H1 (cell line): ENCODE measurements around the gene HOMER2. TPM values are rescaled to one million over a fixed set of nuclear protein-coding genes. Genes with fewer than 3 reads are reported as not detected.
A peak's percentile ranks its signal among the peaks of the same experiment; 100 is the strongest.

ENCODE experiments used
- CTCF ChIA-PET: fragments of 300-600 bp; sonication (Branson Sonifier 250); formaldehyde crosslinking; loops from one replicate; lab custom pipeline; 2021; ENCODE audit not compliant: partially characterized antibody; lab: Charles Lee
- POLR2A ChIA-PET: fragments of 300-600 bp; sonication (Branson Sonifier 250); formaldehyde crosslinking; loops from one replicate; lab custom pipeline; 2021; ENCODE audit warnings: inconsistent platforms; ENCODE audit not compliant: partially characterized antibody; lab: Charles Lee
- DNase-seq, 2 experiments: peaks; one replicate each; pipeline versions ENCODE4 v3.0.0 to v3.0.0-alpha.2; 2010 to 2022; ENCODE audit warnings: low spot score in 2 of 2, low read depth in 1 of 2, mixed read lengths in 1 of 2
- FAIRE-seq: peaks from 2 replicates; lab custom pipeline; 2011; peaks lifted over from hg19 to GRCh38; lab: Jason Lieb, UNC
- H2AFZ ChIP-seq: 2 replicates; pipeline ENCODE4 v1.8.1; 2012; ENCODE audit warnings: low read length, inconsistent platforms
- H2AK5ac ChIP-seq: 2 replicates; pipeline ENCODE4 v1.6.1; 2013; ENCODE audit warnings: low read depth, low read length
- H2BK120ac ChIP-seq: replicated peaks from 2 replicates; pipeline ENCODE3; 2013; ENCODE audit warnings: low read depth, low read length, inconsistent platforms
- H2BK12ac ChIP-seq: 2 replicates; pipeline ENCODE4 v1.6.1; 2013; ENCODE audit warnings: low read depth, low read length
- H2BK15ac ChIP-seq: 2 replicates; pipeline ENCODE4 v1.6.1; 2013; ENCODE audit warnings: low read length
- H2BK20ac ChIP-seq: 2 replicates; pipeline ENCODE4 v1.6.1; 2013; ENCODE audit warnings: low read length
- H2BK5ac ChIP-seq: 2 replicates; pipeline ENCODE4 v1.6.1; 2013; ENCODE audit warnings: low read depth, low read length
- H3K14ac ChIP-seq: 2 replicates; pipeline ENCODE4 v1.6.1; 2013; ENCODE audit warnings: inconsistent platforms; ENCODE audit not compliant: insufficient read length
- H3K18ac ChIP-seq: 2 replicates; pipeline ENCODE4 v1.6.1; 2013; ENCODE audit warnings: low read length; ENCODE audit errors: extremely low read depth
- H3K23ac ChIP-seq: 2 replicates; pipeline ENCODE4 v1.6.1; 2013; ENCODE audit warnings: inconsistent platforms; ENCODE audit not compliant: insufficient read length
- H3K23me2 ChIP-seq: 2 replicates; pipeline ENCODE4 v1.6.1; 2013; ENCODE audit warnings: low read depth, low read length
- H3K27ac ChIP-seq: 2 replicates; pipeline ENCODE4 v1.6.1; 2011; ENCODE audit warnings: low read depth, low read length, inconsistent platforms
- H3K27me3 ChIP-seq, 4 experiments: replicated peaks in 1 of 4; 1 replicate in 1 of 4; 2 replicates in 3 of 4; pipeline versions ENCODE4 v1.6.1 to v1.8.1; 2011 to 2013; ENCODE audit warnings: low read length in 3 of 4, mild to moderate bottlenecking in 3 of 4, inconsistent platforms in 2 of 4, mixed read lengths in 2 of 4, moderate library complexity in 1 of 4; ENCODE audit not compliant: control insufficient read depth in 3 of 4, insufficient read depth in 3 of 4; ENCODE audit errors: extremely low read depth in 1 of 4
- H3K36me3 ChIP-seq, 4 experiments: 2 replicates each; pipeline versions ENCODE4 v1.6.1 to v1.8.1; 2011 to 2013; ENCODE audit warnings: mild to moderate bottlenecking in 4 of 4, low read length in 3 of 4, moderate library complexity in 2 of 4, control low read depth in 1 of 4, inconsistent platforms in 1 of 4; ENCODE audit not compliant: insufficient read depth in 4 of 4, control insufficient read depth in 2 of 4
- H3K4ac ChIP-seq: replicated peaks from 2 replicates; pipeline ENCODE3; 2013; ENCODE audit warnings: low read length, low read depth, mixed read lengths, inconsistent platforms; ENCODE audit not compliant: insufficient read length
- H3K4me1 ChIP-seq, 4 experiments: replicated peaks in 1 of 4; 1 replicate in 1 of 4; 2 replicates in 3 of 4; pipeline versions ENCODE4 v1.6.1 to v1.8.1; 2011 to 2013; ENCODE audit warnings: low read length in 3 of 4, inconsistent platforms in 2 of 4, mixed read lengths in 1 of 4; ENCODE audit not compliant: insufficient read depth in 4 of 4, control insufficient read depth in 3 of 4
- H3K4me2 ChIP-seq, 2 experiments: 2 replicates each; pipeline versions ENCODE4 v1.6.1 to v1.8.1; 2011 to 2013; ENCODE audit warnings: low read depth in 2 of 2, low read length in 2 of 2, control low read depth in 1 of 2, inconsistent platforms in 1 of 2, mild to moderate bottlenecking in 1 of 2; ENCODE audit not compliant: insufficient read depth in 1 of 2
- H3K4me3 ChIP-seq, 4 experiments: fragments of 200-600, 300-600 bp in 1 of 4; sonication (generic), shearing (Covaris generic), sonication (Bioruptor Twin) in 1 of 4; 2 replicates each; pipeline versions ENCODE4 v1.5.1 to v1.8.1; 2011 to 2016; ENCODE audit warnings: low read length in 4 of 4, low read depth in 3 of 4, control low read depth in 2 of 4, inconsistent platforms in 2 of 4, mild to moderate bottlenecking in 2 of 4, mixed read lengths in 1 of 4, moderate library complexity in 1 of 4; ENCODE audit not compliant: insufficient read depth in 2 of 4; ENCODE audit errors: extremely low read depth in 1 of 4
- H3K56ac ChIP-seq: replicated peaks from 2 replicates; pipeline ENCODE3; 2013; ENCODE audit warnings: low read depth, mild to moderate bottlenecking, mixed read lengths, low read length, inconsistent platforms; ENCODE audit not compliant: insufficient read length
- H3K79me1 ChIP-seq: 2 replicates; pipeline ENCODE4 v1.6.1; 2013; ENCODE audit warnings: low read depth, low read length, control low read depth
- H3K79me2 ChIP-seq, 2 experiments: 2 replicates each; pipeline versions ENCODE4 v1.6.1 to v1.8.1; 2012 to 2013; ENCODE audit warnings: low read length in 2 of 2, mild to moderate bottlenecking in 2 of 2, inconsistent platforms in 1 of 2; ENCODE audit not compliant: insufficient read depth in 2 of 2, control insufficient read depth in 1 of 2
- H3K9ac ChIP-seq, 4 experiments: replicated peaks in 1 of 4; 1 replicate in 1 of 4; 2 replicates in 3 of 4; pipeline versions ENCODE4 v1.6.1 to v1.8.1; 2011 to 2013; ENCODE audit warnings: low read depth in 3 of 4, low read length in 3 of 4, control low read depth in 2 of 4, mild to moderate bottlenecking in 2 of 4, moderate library complexity in 2 of 4, inconsistent platforms in 1 of 4; ENCODE audit errors: extremely low read depth in 1 of 4
- H3K9me3 ChIP-seq, 2 experiments: 2 replicates each; pipeline versions ENCODE4 v1.6.1 to v1.8.1; 2012 to 2013; ENCODE audit warnings: mild to moderate bottlenecking in 2 of 2, moderate library complexity in 2 of 2, control low read depth in 1 of 2, inconsistent platforms in 1 of 2, low read depth in 1 of 2, low read length in 1 of 2, mixed read lengths in 1 of 2; ENCODE audit not compliant: insufficient read depth in 2 of 2
- H4K20me1 ChIP-seq, 2 experiments: replicated peaks in 1 of 2; 2 replicates each; pipeline versions ENCODE3 to v1.8.1; 2011 to 2013; ENCODE audit warnings: inconsistent platforms in 2 of 2, low read length in 2 of 2, mild to moderate bottlenecking in 1 of 2; ENCODE audit not compliant: insufficient read depth in 2 of 2, control insufficient read depth in 1 of 2
- H4K5ac ChIP-seq: 2 replicates; pipeline ENCODE4 v1.6.1; 2013; ENCODE audit warnings: low read length, low read depth, mixed read lengths, inconsistent platforms; ENCODE audit not compliant: insufficient read length
- H4K8ac ChIP-seq: 2 replicates; pipeline ENCODE4 v1.8.0; 2013; ENCODE audit warnings: mild to moderate bottlenecking, moderate library complexity, low read length, inconsistent platforms; ENCODE audit not compliant: insufficient read depth; ENCODE audit errors: extremely low read depth
- H4K91ac ChIP-seq: replicated peaks from 2 replicates; pipeline ENCODE3; 2013; ENCODE audit warnings: low read length, mixed read lengths, inconsistent platforms; ENCODE audit not compliant: insufficient read length
- ASH2L ChIP-seq: fragments of 200-600, 300-600 bp; sonication (generic); IDR thresholded peaks from one replicate; pipeline ENCODE4 v1.7.1; 2017; ENCODE audit warnings: low read length
- CEBPB ChIP-seq: IDR thresholded peaks from 2 replicates; pipeline ENCODE4 v1.6.1; 2012; ENCODE audit warnings: low read depth, low read length
- CHD1 ChIP-seq: IDR thresholded peaks from 2 replicates; pipeline ENCODE4 v1.6.1; 2012; ENCODE audit warnings: low read depth, low read length, improper control_type of control experiment
- E2F6 ChIP-seq: IDR thresholded peaks from 2 replicates; pipeline ENCODE4 v1.6.1; 2012; ENCODE audit warnings: inconsistent platforms
- JUN ChIP-seq: IDR thresholded peaks from 2 replicates; pipeline ENCODE4 v1.6.1; 2011; ENCODE audit warnings: low read depth, mild to moderate bottlenecking, improper control_type of control experiment, low read length
- NANOG ChIP-seq: IDR thresholded peaks from 2 replicates; pipeline ENCODE4 v1.6.1; 2011; ENCODE audit warnings: low read length, low read depth, mild to moderate bottlenecking, inconsistent platforms; ENCODE audit not compliant: insufficient read depth, poor library complexity, severe bottlenecking
- SP4 ChIP-seq: IDR thresholded peaks from 2 replicates; pipeline ENCODE4 v1.6.1; 2012; ENCODE audit warnings: low read length, inconsistent platforms
- TAF1 ChIP-seq: IDR thresholded peaks from 2 replicates; pipeline ENCODE4 v1.6.1; 2011; ENCODE audit warnings: mild to moderate bottlenecking, low read depth, low read length
- TCF12 ChIP-seq: IDR thresholded peaks from 2 replicates; pipeline ENCODE4 v1.6.1; 2011; ENCODE audit warnings: low read depth, mild to moderate bottlenecking, low read length
- USF2 ChIP-seq: IDR thresholded peaks from 2 replicates; pipeline ENCODE4 v1.6.1; 2011; ENCODE audit warnings: low read length, improper control_type of control experiment
- WGBS, 2 experiments: shearing (Covaris generic) in 1 of 2; methylation state at CpG; one replicate each; pipeline versions ENCODE4 v1.1.6 to v1.1.7; 2013 to 2015; ENCODE audit warnings: low lambda C conversion rate in 2 of 2, mixed read lengths in 2 of 2, inconsistent platforms in 1 of 2, low coverage in 1 of 2, missing lambda C conversion rate in 1 of 2; ENCODE audit not compliant: insufficient replicate concordance in 2 of 2, insufficient coverage in 1 of 2, insufficient read length in 1 of 2; ENCODE audit errors: extremely low coverage in 1 of 2, missing lambda C conversion rate in 1 of 2; 5-methylcytosine and 5-hydroxymethylcytosine counted together
- polyA plus RNA-seq, 7 experiments: library from polyadenylated mRNA; depleted of rRNA in 3 of 7; stranded (reverse) in 5 of 7; unstranded in 2 of 7; fragments of >200 nt in 5 of 7; fragments of 200-250 nt in 2 of 7; gene quantifications; 1 replicate in 5 of 7; 2 replicates in 1 of 7; 4 replicates in 1 of 7; pipeline versions ENCODE4 v1.2.1 to v1.2.3, GENCODE V29; 2011 to 2013; ENCODE audit warnings: missing spikeins in 2 of 7, mixed read lengths in 2 of 7
- total RNA-seq: library from RNA; stranded (reverse); fragmentation: NEBNext Ultra II Directional; extraction: Animal tissue kit (Norgen Biotek cat#: 25700); gene quantifications from 2 replicates; pipeline ENCODE4 v1.2.1, GENCODE V29; 2021

Gene HOMER2
- total and polyA plus RNA-seq, 2 of the 8 experiments (the other 6 are each of a cell fraction or from before 2014, with no cell fraction given) = 12.5 to 27.6 TPM

- Histone ChIP-seq H3K18ac (no peak overlapping the region), H3K79me1 (no peaks in the 10 kb centered on the region), H2BK12ac (no peak overlapping the region), H3K9me3 (no peaks in the 10 kb centered on the region), H2BK15ac (no peak overlapping the region), H3K79me2 (no peaks in the 10 kb centered on the region), H2BK120ac (no peak overlapping the region), H3K4me3 (no peak overlapping the region), H3K14ac (no peak overlapping the region), H2AFZ (no peak overlapping the region), H2AK5ac (no peak overlapping the region), H4K20me1 (peaks cover 0 to 1% of the 10 kb centered on the region in 2 experiments), H3K27me3 (no peaks in the 10 kb centered on the region), H4K8ac (peak overlapping the region; percentile 28; the same call in 1 of the 2 replicates), H4K91ac (no peak overlapping the region), H3K23ac (no peak overlapping the region), H4K5ac (no peak overlapping the region), H3K27ac (no peak overlapping the region), H3K23me2 (no peaks in the 10 kb centered on the region), H2BK5ac (no peak overlapping the region), H3K36me3 (no peaks in the 10 kb centered on the region), H3K4me2 (no peak overlapping the region), H3K56ac (no peak overlapping the region), H2BK20ac (no peak overlapping the region), H3K4me1 (peaks cover 0 to 6% (median 3%) of the 10 kb centered on the region in 4 experiments; a peak in 4 of 7 replicates), H3K4ac (no peak overlapping the region), H3K9ac (no peak overlapping the region)
- FAIRE-seq (no peak), DNase-seq (no peak)
- ChIA-PET POLR2A (interaction anchor here (1.0 kb wide), 1 partner anchor 17 kb away, joined by 3 read pairs; no protein-coding TSS in a partner anchor), CTCF (interaction anchor here (0.8 kb wide), 1 partner anchor 110 kb away, joined by 4 read pairs; no protein-coding TSS in a partner anchor)
- WGBS, 2 experiments = 89% methylated on average over 20 of the region's 21 CpGs; no CpG with 5 or more reads in 1 of the 2 experiments
- TF ChIP-seq TCF12 (no peak), CHD1 (no peak), CEBPB (no peak), NANOG (no peak), JUN (no peak), ASH2L (no peak), TAF1 (no peak), USF2 (no peak), E2F6 (no peak), SP4 (no peak)
Observed at GRCh38 chr15:82854554-82854953, 98.0 kb downstream of the HOMER2 start.
